Neural cell (in vitro differentiated cells): Measurements from ENCODE around the gene TSPEAR. TPM values are rescaled to one million over a fixed set of nuclear protein-coding genes. Genes with fewer than 3 reads are reported as not detected.

Experiments used
- H2AFZ ChIP-seq: fragments of 200-600, 300-800 bp; sonication (generic), shearing (Covaris generic); 2 replicates; pipeline ENCODE4 v1.6.0; 2014; ENCODE audit warnings: low read depth, mild to moderate bottlenecking, antibody characterized with exemption, low read length, moderate library complexity
- H3F3A ChIP-seq: fragments of 200-600 bp; shearing (Covaris generic); 2 replicates; pipeline ENCODE4 v1.6.1; 2016; ENCODE audit warnings: mild to moderate bottlenecking, moderate library complexity, mixed read lengths, antibody characterized with exemption, low read length; ENCODE audit not compliant: insufficient read depth, poor library complexity, severe bottlenecking
- H3K27ac ChIP-seq: fragments of 200-600, 300-800 bp; sonication (generic), shearing (Covaris generic); 2 replicates; pipeline ENCODE4 v1.5.1; 2014; ENCODE audit warnings: mild to moderate bottlenecking, low read length, moderate library complexity
- H3K27me3 ChIP-seq: fragments of 300-800, 200-600 bp; sonication (generic), shearing (Covaris generic); 2 replicates; pipeline ENCODE4 v1.6.0; 2014; ENCODE audit warnings: mild to moderate bottlenecking, low read depth, low read length, moderate library complexity; ENCODE audit not compliant: insufficient read depth
- H3K36me3 ChIP-seq: fragments of 300-800, 200-600 bp; sonication (generic), shearing (Covaris generic); 2 replicates; pipeline ENCODE4 v1.5.1; 2014; ENCODE audit warnings: mild to moderate bottlenecking, antibody characterized with exemption, low read length, moderate library complexity; ENCODE audit not compliant: insufficient read depth
- H3K4me2 ChIP-seq: fragments of 300-800, 200-600 bp; sonication (generic), shearing (Covaris generic); 2 replicates; pipeline ENCODE4 v1.6.0; 2014; ENCODE audit warnings: mild to moderate bottlenecking, low read length
- H3K4me3 ChIP-seq: fragments of 300-800, 200-600 bp; sonication (generic), shearing (Covaris generic); 2 replicates; pipeline ENCODE4 v1.5.1; 2014; ENCODE audit warnings: mild to moderate bottlenecking, low read length, moderate library complexity
- H3K79me2 ChIP-seq: fragments of 200-600 bp; shearing (Covaris generic); replicated peaks from 2 replicates; pipeline ENCODE4 v1.6.0; 2014; ENCODE audit warnings: mild to moderate bottlenecking, low read length, moderate library complexity; ENCODE audit not compliant: insufficient read depth
- H3K9ac ChIP-seq: fragments of 300-800, 200-600 bp; sonication (generic), shearing (Covaris generic); 2 replicates; pipeline ENCODE4 v1.6.1; 2016; ENCODE audit warnings: mild to moderate bottlenecking, low read length, mixed read lengths
- H3K9me2 ChIP-seq: fragments of 200-600 bp; shearing (Covaris generic); 2 replicates; pipeline ENCODE4 v1.6.1; 2016; ENCODE audit warnings: mild to moderate bottlenecking, low read length, mixed read lengths; ENCODE audit not compliant: insufficient read depth
- H3K9me3 ChIP-seq: fragments of 200-600, 300-800 bp; sonication (generic), shearing (Covaris generic); 2 replicates; pipeline ENCODE4 v1.6.1; 2016; ENCODE audit warnings: mild to moderate bottlenecking, mixed run types, low read length, moderate library complexity, mixed read lengths
- H4K20me1 ChIP-seq: fragments of 200-600 bp; shearing (Covaris generic); 2 replicates; pipeline ENCODE4 v1.6.1; 2016; ENCODE audit warnings: mild to moderate bottlenecking, mixed run types; ENCODE audit not compliant: insufficient read depth
- EP300 ChIP-seq: fragments of 450-650 bp; conservative IDR thresholded peaks from 2 replicates; pipeline ENCODE4 v1.6.1; 2014; ENCODE audit warnings: antibody characterized with exemption, mild to moderate bottlenecking, moderate library complexity; ENCODE audit not compliant: poor library complexity, severe bottlenecking
- EZH2 ChIP-seq: fragments of 200-600, 300-800 bp; shearing (Covaris generic), sonication (generic); IDR thresholded peaks from 2 replicates; pipeline ENCODE4 v1.6.1; 2014; ENCODE audit warnings: antibody characterized with exemption, low read length, borderline replicate concordance, mild to moderate bottlenecking; ENCODE audit not compliant: insufficient read depth, poor library complexity, severe bottlenecking
- MXI1 ChIP-seq: fragments of 450-650 bp; conservative IDR thresholded peaks from 2 replicates; pipeline ENCODE4 v1.6.1; 2014; ENCODE audit warnings: antibody characterized with exemption, mild to moderate bottlenecking; ENCODE audit not compliant: poor library complexity, severe bottlenecking
- POLR2AphosphoS5 ChIP-seq: IDR thresholded peaks from 2 replicates; pipeline ENCODE4 v1.6.1; 2012
- RAD21 ChIP-seq: fragments of 450-650 bp; conservative IDR thresholded peaks from 2 replicates; pipeline ENCODE4 v1.6.1; 2014; ENCODE audit warnings: antibody characterized with exemption, mild to moderate bottlenecking, moderate library complexity
- REST ChIP-seq: IDR thresholded peaks from 2 replicates; pipeline ENCODE4 v1.6.1; 2012; ENCODE audit warnings: borderline replicate concordance
- SMC3 ChIP-seq: fragments of 450-650 bp; conservative IDR thresholded peaks from 2 replicates; pipeline ENCODE4 v1.6.1; 2014; ENCODE audit warnings: antibody characterized with exemption, mild to moderate bottlenecking, moderate library complexity; ENCODE audit not compliant: poor library complexity
- TAF1 ChIP-seq: IDR thresholded peaks from 2 replicates; pipeline ENCODE4 v1.6.1; 2012; ENCODE audit warnings: low read depth
- polyA plus RNA-seq: library from polyadenylated mRNA; depleted of rRNA; stranded (reverse); fragments of >200 nt; gene quantifications from 2 replicates; pipeline ENCODE4 v1.2.3, GENCODE V29; 2014
- TF ChIP-seq, protein P1 (sequence below): fragments of 450-650 bp; IDR thresholded peaks from 2 replicates; pipeline ENCODE4 v1.5.1; 2014; ENCODE audit warnings: antibody characterized with exemption, mild to moderate bottlenecking, moderate library complexity; ENCODE audit not compliant: poor library complexity, severe bottlenecking

Gene TSPEAR
- polyA plus RNA-seq, 1 donor from 2014 or later, result 0.19 TPM

GRCh38 chr21:44544566-44544965 lies 166.8 kb downstream of the TSPEAR start:
- no peak for TF ChIP-seq EP300
- TF ChIP-seq, protein P1, sequence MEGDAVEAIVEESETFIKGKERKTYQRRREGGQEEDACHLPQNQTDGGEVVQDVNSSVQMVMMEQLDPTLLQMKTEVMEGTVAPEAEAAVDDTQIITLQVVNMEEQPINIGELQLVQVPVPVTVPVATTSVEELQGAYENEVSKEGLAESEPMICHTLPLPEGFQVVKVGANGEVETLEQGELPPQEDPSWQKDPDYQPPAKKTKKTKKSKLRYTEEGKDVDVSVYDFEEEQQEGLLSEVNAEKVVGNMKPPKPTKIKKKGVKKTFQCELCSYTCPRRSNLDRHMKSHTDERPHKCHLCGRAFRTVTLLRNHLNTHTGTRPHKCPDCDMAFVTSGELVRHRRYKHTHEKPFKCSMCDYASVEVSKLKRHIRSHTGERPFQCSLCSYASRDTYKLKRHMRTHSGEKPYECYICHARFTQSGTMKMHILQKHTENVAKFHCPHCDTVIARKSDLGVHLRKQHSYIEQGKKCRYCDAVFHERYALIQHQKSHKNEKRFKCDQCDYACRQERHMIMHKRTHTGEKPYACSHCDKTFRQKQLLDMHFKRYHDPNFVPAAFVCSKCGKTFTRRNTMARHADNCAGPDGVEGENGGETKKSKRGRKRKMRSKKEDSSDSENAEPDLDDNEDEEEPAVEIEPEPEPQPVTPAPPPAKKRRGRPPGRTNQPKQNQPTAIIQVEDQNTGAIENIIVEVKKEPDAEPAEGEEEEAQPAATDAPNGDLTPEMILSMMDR, result no peak
- TF ChIP-seq TAF1, result no peak
- TF ChIP-seq POLR2AphosphoS5, result no peak
- TF ChIP-seq SMC3, result no peak
- TF ChIP-seq REST, result no peak
- no peak for TF ChIP-seq EZH2
- no peak for TF ChIP-seq RAD21
- no peak for TF ChIP-seq MXI1
- Histone ChIP-seq H3F3A (no peaks in the 10 kb centered on the region), H3K27ac (no peak overlapping the region), H3K36me3 (no peaks in the 10 kb centered on the region), H3K9ac (no peak overlapping the region), H3K4me2 (no peak overlapping the region), H4K20me1 (no peaks in the 10 kb centered on the region), H3K9me3 (no peaks in the 10 kb centered on the region), H3K9me2 (no peaks in the 10 kb centered on the region), H3K27me3 (no peaks in the 10 kb centered on the region), H3K4me3 (no peak overlapping the region), H2AFZ (no peak overlapping the region), H3K79me2 (no peaks in the 10 kb centered on the region)

GRCh38 chr21:44542716-44543115 lies 168.7 kb downstream of the TSPEAR start:
- no peak overlapping the region for H3K27ac ChIP-seq
- H4K20me1 ChIP-seq, result no peaks in the 10 kb centered on the region
- H3K4me2 ChIP-seq, result no peak overlapping the region
- H3F3A ChIP-seq, result no peaks in the 10 kb centered on the region
- TF ChIP-seq REST (no peak), MXI1 (no peak), EZH2 (no peak), EP300 (no peak), RAD21 (no peak), SMC3 (no peak), POLR2AphosphoS5 (no peak), TAF1 (no peak)
- TF ChIP-seq, protein P1, result no peak
- no peak overlapping the region for H2AFZ ChIP-seq
- H3K79me2 ChIP-seq, result no peaks in the 10 kb centered on the region
- H3K9me2 ChIP-seq, result no peaks in the 10 kb centered on the region
- H3K4me3 ChIP-seq, result no peak overlapping the region
- no peaks in the 10 kb centered on the region for H3K36me3 ChIP-seq
- H3K27me3 ChIP-seq, result no peaks in the 10 kb centered on the region
- no peak overlapping the region for H3K9ac ChIP-seq
- no peaks in the 10 kb centered on the region for H3K9me3 ChIP-seq
